ENCODE results near the gene SUSD1. TPM values are rescaled to one million over a fixed set of nuclear protein-coding genes. Genes with fewer than 3 reads are reported as not detected.

Gene SUSD1
- polyA plus RNA-seq, 1 of the 3 experiments (the other 2 are of a cell fraction): 8.2 TPM

DNA sequence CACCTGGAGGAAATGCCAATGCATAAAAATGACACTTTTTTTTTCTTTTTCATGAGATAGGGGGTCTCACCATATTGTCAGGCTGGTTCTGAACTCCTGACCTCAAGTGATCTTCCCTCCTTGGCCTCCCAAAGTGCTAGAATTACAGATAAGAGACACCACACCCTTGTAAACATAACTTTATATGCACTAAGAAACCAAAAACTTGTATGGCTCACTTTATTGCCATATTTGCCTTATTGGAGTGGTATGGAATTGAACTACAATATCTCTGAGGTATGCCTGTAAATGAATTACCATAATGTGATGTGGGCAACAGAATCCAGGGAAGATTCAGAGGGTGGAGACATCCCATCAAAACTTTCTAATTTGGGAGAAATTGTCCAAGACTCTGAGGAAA is 164.6 kb downstream of the SUSD1 start (continued):
- TF ChIP-seq, protein P1, sequence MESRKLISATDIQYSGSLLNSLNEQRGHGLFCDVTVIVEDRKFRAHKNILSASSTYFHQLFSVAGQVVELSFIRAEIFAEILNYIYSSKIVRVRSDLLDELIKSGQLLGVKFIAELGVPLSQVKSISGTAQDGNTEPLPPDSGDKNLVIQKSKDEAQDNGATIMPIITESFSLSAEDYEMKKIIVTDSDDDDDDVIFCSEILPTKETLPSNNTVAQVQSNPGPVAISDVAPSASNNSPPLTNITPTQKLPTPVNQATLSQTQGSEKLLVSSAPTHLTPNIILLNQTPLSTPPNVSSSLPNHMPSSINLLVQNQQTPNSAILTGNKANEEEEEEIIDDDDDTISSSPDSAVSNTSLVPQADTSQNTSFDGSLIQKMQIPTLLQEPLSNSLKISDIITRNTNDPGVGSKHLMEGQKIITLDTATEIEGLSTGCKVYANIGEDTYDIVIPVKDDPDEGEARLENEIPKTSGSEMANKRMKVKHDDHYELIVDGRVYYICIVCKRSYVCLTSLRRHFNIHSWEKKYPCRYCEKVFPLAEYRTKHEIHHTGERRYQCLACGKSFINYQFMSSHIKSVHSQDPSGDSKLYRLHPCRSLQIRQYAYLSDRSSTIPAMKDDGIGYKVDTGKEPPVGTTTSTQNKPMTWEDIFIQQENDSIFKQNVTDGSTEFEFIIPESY (IDR thresholded peaks at IDR 0.05; ENCODE audit: borderline replicate concordance, low read depth): no peak
- TF ChIP-seq, protein P2, sequence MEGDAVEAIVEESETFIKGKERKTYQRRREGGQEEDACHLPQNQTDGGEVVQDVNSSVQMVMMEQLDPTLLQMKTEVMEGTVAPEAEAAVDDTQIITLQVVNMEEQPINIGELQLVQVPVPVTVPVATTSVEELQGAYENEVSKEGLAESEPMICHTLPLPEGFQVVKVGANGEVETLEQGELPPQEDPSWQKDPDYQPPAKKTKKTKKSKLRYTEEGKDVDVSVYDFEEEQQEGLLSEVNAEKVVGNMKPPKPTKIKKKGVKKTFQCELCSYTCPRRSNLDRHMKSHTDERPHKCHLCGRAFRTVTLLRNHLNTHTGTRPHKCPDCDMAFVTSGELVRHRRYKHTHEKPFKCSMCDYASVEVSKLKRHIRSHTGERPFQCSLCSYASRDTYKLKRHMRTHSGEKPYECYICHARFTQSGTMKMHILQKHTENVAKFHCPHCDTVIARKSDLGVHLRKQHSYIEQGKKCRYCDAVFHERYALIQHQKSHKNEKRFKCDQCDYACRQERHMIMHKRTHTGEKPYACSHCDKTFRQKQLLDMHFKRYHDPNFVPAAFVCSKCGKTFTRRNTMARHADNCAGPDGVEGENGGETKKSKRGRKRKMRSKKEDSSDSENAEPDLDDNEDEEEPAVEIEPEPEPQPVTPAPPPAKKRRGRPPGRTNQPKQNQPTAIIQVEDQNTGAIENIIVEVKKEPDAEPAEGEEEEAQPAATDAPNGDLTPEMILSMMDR (IDR thresholded peaks at IDR 0.05): no peak
- TF ChIP-seq NFIC (IDR thresholded peaks at IDR 0.05; ENCODE audit: borderline replicate concordance) (no peak), JUND (IDR thresholded peaks at IDR 0.05) (no peak)

DNA sequence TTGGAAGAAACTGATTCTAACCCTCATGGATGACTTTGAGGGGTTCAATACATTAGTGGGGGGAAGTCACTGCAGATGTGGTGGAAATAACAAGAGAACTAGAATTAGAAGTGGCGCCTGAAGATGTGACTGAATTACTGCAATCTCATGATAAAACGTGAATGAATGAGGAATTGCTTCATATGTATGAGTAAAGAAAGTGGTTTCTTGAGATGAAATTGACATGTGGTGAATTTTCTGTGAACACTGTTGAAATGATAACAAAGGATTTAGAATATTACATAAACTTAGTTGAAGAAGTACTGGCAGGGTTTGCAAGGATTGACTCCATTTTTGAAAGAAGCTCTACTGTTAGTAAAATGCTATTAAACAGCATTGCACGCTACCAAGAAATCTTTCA is 165.4 kb downstream of the SUSD1 start:
- TF ChIP-seq NRF1 (IDR thresholded peaks at IDR 0.05; ENCODE audit: low read depth, low read length) (no peak), ELF1 (IDR thresholded peaks at IDR 0.05) (no peak), RFX5 (IDR thresholded peaks at IDR 0.05; ENCODE audit: low read length) (no peak), TCF12 (IDR thresholded peaks at IDR 0.05) (no peak), TEAD4 (IDR thresholded peaks at IDR 0.05; ENCODE audit: borderline replicate concordance, insufficient read depth) (no peak), FOSL2 (IDR thresholded peaks at IDR 0.05; ENCODE audit: borderline replicate concordance, low read depth) (no peak)
- TF ChIP-seq, protein P3, sequence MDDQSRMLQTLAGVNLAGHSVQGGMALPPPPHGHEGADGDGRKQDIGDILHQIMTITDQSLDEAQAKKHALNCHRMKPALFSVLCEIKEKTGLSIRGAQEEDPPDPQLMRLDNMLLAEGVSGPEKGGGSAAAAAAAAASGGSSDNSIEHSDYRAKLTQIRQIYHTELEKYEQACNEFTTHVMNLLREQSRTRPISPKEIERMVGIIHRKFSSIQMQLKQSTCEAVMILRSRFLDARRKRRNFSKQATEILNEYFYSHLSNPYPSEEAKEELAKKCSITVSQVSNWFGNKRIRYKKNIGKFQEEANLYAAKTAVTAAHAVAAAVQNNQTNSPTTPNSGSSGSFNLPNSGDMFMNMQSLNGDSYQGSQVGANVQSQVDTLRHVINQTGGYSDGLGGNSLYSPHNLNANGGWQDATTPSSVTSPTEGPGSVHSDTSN (IDR thresholded peaks at IDR 0.05): no peak
- TF ChIP-seq, protein P4, sequence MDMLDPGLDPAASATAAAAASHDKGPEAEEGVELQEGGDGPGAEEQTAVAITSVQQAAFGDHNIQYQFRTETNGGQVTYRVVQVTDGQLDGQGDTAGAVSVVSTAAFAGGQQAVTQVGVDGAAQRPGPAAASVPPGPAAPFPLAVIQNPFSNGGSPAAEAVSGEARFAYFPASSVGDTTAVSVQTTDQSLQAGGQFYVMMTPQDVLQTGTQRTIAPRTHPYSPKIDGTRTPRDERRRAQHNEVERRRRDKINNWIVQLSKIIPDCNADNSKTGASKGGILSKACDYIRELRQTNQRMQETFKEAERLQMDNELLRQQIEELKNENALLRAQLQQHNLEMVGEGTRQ (IDR thresholded peaks at IDR 0.05; ENCODE audit: borderline replicate concordance, low read depth, low read length): no peak
- Histone ChIP-seq H3K4me2 (no peak overlapping the region), H3K27me3 (ENCODE audit: insufficient read depth) (no peaks in the 10 kb centered on the region), H2AFZ (ENCODE audit: low read depth) (no peak overlapping the region), H3K9me2 (no peaks in the 10 kb centered on the region), H3K4me3 (ENCODE audit: low read depth in 2 of 2, low read length in 1 of 2) (no peak overlapping the region), H3K27ac (ENCODE audit: low read depth in 2 of 2, low read length in 1 of 2) (no peak overlapping the region), H3F3A (replicated peaks; ENCODE audit: insufficient read depth) (peaks cover 27% of the 10 kb centered on the region), H3K9me3 (no peaks in the 10 kb centered on the region), H3K9ac (no peak overlapping the region), H3K79me2 (ENCODE audit: insufficient read depth) (no peaks in the 10 kb centered on the region), H3K36me3 (replicated peaks in 1 of 2; ENCODE audit: control insufficient read depth in 1 of 2, insufficient read depth in 2 of 2, low read length in 1 of 2) (no peaks in the 10 kb centered on the region), H4K20me1 (ENCODE audit: insufficient read depth) (no peaks in the 10 kb centered on the region), H3K4me1 (ENCODE audit: control insufficient read depth in 1 of 2, insufficient read depth in 2 of 2, low read depth in 1 of 2, low read length in 1 of 2) (peaks cover 0 to 20% of the 10 kb centered on the region in 2 experiments; a peak in 3 of 4 replicates)
- ChIA-PET POLR2A (no interaction called here), CTCF (no interaction called here)
- no peak for DNase-seq
- 94% methylated on average over 3 of the region's 3 CpGs for WGBS (ENCODE audit: low lambda C conversion rate)

All from SK-N-SH (cell line).